Measurements from ENCODE around the gene ERI3. TPM values are rescaled to one million over a fixed set of nuclear protein-coding genes. Genes with fewer than 3 reads are reported as not detected.

The ERI3 gene
- total and polyA plus RNA-seq, 2 of the 13 experiments (the other 11 are each of a cell fraction or from before 2014, with no cell fraction given) = 35.6 to 35.9 TPM

DNA sequence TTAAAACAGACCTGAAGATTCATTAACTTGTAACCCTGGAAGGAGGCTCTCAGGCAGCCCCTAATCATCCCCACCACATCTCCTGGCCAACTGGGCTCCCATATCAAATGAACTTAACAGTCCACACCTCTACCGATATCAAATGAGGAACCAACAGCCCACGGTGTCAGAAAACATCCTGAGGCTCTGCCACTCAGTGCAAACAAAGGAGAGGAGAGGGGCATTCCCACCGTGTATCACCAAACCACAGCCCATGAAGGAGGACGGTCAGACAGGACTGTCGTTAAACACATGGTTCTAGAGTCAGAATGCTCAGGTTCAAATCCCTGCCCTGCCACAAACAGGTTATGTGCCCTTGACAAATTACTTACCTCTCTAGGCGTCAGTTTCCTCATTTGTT is 52.5 kb downstream of the ERI3 start (continued):
- TF ChIP-seq, protein P1, sequence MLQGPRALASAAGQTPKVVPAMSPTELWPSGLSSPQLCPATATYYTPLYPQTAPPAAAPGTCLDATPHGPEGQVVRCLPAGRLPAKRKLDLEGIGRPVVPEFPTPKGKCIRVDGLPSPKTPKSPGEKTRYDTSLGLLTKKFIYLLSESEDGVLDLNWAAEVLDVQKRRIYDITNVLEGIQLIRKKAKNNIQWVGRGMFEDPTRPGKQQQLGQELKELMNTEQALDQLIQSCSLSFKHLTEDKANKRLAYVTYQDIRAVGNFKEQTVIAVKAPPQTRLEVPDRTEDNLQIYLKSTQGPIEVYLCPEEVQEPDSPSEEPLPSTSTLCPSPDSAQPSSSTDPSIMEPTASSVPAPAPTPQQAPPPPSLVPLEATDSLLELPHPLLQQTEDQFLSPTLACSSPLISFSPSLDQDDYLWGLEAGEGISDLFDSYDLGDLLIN (CRISPR knock-in tag; IDR thresholded peaks at IDR 0.05; ENCODE audit: borderline replicate concordance) = no peak
- TF ChIP-seq PCBP2 (optimal IDR thresholded peaks at IDR 0.05; ENCODE audit: low read depth, low read length, poor library complexity, severe bottlenecking) (no peak), ZNF10 (CRISPR knock-in tag; IDR thresholded peaks at IDR 0.05; ENCODE audit: borderline replicate concordance, low read depth) (no peak), PRMT3 (CRISPR knock-in tag; IDR thresholded peaks at IDR 0.05; ENCODE audit: borderline replicate concordance, low read depth) (no peak)
- TF ChIP-seq, protein P2, sequence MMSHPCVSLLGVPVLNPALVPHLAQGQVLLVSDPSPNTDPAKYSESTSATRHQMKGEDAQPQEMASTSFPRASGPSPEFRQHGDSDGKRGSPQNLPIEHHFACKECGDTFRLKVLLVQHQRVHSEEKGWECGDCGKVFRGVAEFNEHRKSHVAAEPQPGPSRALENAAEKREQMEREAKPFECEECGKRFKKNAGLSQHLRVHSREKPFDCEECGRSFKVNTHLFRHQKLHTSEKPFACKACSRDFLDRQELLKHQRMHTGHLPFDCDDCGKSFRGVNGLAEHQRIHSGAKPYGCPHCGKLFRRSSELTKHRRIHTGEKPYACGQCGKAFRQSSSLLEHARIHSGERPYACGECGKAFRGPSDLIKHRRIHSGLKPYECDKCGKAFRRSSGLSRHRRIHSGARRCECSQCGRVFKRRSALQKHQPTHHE (CRISPR knock-in tag; IDR thresholded peaks at IDR 0.05; ENCODE audit: borderline replicate concordance) = no peak

DNA sequence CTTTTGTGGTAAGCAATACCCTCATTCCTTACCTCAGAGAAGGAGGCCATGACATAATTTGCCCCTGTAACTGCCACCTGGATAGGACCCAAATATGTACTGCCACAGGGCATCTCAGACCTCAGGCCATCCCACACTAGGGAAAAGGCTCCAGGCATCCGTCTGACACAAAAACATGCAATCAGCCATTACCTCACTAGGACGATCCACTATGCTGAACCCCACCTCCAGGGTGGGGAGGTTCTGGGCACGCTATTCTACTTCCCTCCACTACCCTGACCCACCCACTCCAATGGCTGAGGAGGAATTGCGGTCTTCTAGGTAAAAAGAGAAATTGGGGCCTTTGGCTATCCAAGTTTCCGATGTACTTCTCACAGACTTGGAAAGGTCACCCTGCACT is 53.6 kb downstream of the ERI3 start:
- no TSS peak for BruUV-seq (replicated peaks)
- Histone ChIP-seq H3K4me3 (replicated peaks in 1 of 3; ENCODE audit: insufficient read depth in 1 of 3, low read depth in 2 of 3, low read length in 3 of 3) (no peak overlapping the region), H4K20me1 (ENCODE audit: insufficient read depth, low read length) (no peaks in the 10 kb centered on the region), H3K9ac (ENCODE audit: insufficient read depth, low read depth, low read length) (no peak overlapping the region), H3K79me2 (ENCODE audit: insufficient read depth, low read length) (no peaks in the 10 kb centered on the region), H3K4me1 (ENCODE audit: insufficient read depth, low read length) (peaks cover 34% of the 10 kb centered on the region), H3K4me2 (ENCODE audit: low read depth, low read length) (no peak overlapping the region), H3K27ac (ENCODE audit: extremely low read length, insufficient read depth, low read length) (no peak overlapping the region), H3K9me3 (ENCODE audit: low read length) (no peaks in the 10 kb centered on the region), H3K36me3 (replicated peaks in 1 of 2; ENCODE audit: control insufficient read depth in 1 of 2, insufficient read depth in 2 of 2, low read length in 2 of 2) (peaks cover 16 to 34% of the 10 kb centered on the region in 2 experiments), H3K27me3 (ENCODE audit: control insufficient read depth in 1 of 2, insufficient read depth in 2 of 2, low read length in 2 of 2) (no peaks in the 10 kb centered on the region), H2AFZ (ENCODE audit: low read length) (no peak overlapping the region)
- 98% methylated on average over 5 of the region's 5 CpGs for WGBS (ENCODE audit: low lambda C conversion rate)
- POLR2A ChIA-PET = no interaction called here
- in situ Hi-C loops (cut with HindIII; ENCODE audit: extremely low pct_ligation_motif_present, low pct_unique_long_range_greater_than_20kb) = no loop called here
- FAIRE-seq (no peak), DNase-seq (ENCODE audit: low spot score) (no peak), ATAC-seq (no peak)
- intact Hi-C loops (cut with micrococcal nuclease; ENCODE audit: unreplicated experiment) = no loop called here
- CTCF ChIA-PET (ENCODE audit: low intra/inter-chr PET ratio, low total read pairs) = no interaction called here
- TF ChIP-seq ZNF572 (CRISPR knock-in tag; IDR thresholded peaks at IDR 0.05) (no peak), ZNF34 (CRISPR knock-in tag; IDR thresholded peaks at IDR 0.05; ENCODE audit: borderline replicate concordance) (no peak)
